RWPE2 (cell line): ENCODE data around the gene ZNF532.

ENCODE experiments used
- ATAC-seq: fragments of 200-7000 bp; cut with Tn5 transposase; 3 replicates; pipeline ENCODE4 v1.9.1; 2021; ENCODE audit warnings: low read depth
- DNase-seq: peaks from one replicate; pipeline ENCODE4 v3.0.0-alpha.2; 2020; ENCODE audit warnings: low spot score
- H3K27ac ChIP-seq: fragments of 450-650 bp; 2 replicates; pipeline ENCODE4 v1.5.1; 2017; ENCODE audit warnings: mild to moderate bottlenecking; ENCODE audit not compliant: poor library complexity, severe bottlenecking
- H3K27me3 ChIP-seq: fragments of 250-450 bp; sonication (Bioruptor Pico); 2 replicates; pipeline ENCODE4 v1.5.1; 2021; ENCODE audit warnings: mild to moderate bottlenecking, moderate library complexity; ENCODE audit not compliant: insufficient read depth, poor library complexity, severe bottlenecking
- H3K36me3 ChIP-seq: fragments of 250-450 bp; sonication (Bioruptor Pico); 2 replicates; pipeline ENCODE4 v1.5.1; 2020; ENCODE audit warnings: low read depth, mild to moderate bottlenecking, moderate library complexity
- H3K4me1 ChIP-seq: fragments of 250-450 bp; sonication (Bioruptor Pico); 2 replicates; pipeline ENCODE4 v1.5.1; 2021; ENCODE audit warnings: mild to moderate bottlenecking, moderate library complexity; ENCODE audit not compliant: insufficient read depth, poor library complexity, severe bottlenecking
- H3K4me3 ChIP-seq: fragments of 250-450 bp; sonication (Bioruptor Pico); 2 replicates; pipeline ENCODE4 v1.5.1; 2021; ENCODE audit warnings: mild to moderate bottlenecking, moderate library complexity; ENCODE audit not compliant: severe bottlenecking
- H3K9me3 ChIP-seq: fragments of 250-450 bp; sonication (Bioruptor Pico); 2 replicates; pipeline ENCODE4 v1.5.1; 2021; ENCODE audit warnings: mild to moderate bottlenecking, moderate library complexity; ENCODE audit not compliant: severe bottlenecking
- TF ChIP-seq, protein P1 (sequence below): fragments of 450-650 bp; IDR thresholded peaks from one replicate; pipeline ENCODE4 v1.5.1; 2017; ENCODE audit warnings: mild to moderate bottlenecking, moderate library complexity; ENCODE audit not compliant: poor library complexity, severe bottlenecking

ZNF532 gene

DNA sequence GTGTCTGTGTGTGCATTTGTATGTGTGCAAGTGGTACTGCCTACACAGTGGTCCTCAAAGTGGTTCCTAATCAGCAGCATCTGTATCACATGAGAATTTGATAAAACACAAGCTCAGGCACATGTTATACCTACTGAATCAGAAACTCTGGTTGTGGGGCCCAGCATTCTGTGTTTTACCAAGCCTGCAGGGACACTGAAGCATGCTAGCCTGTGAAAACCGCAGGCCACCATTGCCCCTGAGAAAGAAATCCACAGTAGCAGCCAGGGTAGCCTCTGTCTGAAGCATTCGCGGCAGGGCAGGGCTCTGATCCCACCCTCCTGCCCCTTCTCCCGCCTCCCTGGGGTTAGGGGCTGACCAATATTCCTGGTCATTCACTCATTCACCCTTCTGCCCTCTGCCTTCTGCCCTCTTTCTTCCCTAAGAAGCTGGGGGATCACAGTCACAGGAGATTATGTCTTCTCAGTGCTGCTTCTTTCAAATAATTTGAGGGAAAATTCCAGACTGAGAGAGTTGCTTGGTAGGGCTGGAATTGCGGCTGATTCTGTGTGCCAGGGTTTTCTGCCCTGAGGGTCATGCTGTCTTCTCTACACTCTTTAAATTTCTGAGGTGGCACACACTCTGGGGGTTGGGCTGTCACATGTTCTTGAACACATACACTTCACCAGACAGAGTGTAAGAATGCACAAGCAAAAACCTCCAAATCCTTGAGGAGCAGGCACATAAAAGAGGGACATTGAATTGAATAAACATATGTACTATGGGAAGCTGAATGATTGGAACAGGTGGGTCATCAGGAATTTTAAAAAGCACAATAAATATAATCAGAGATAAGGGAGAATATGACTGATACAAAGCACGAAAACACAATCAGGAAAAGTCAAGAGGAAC lies 148.4 kb downstream of the ZNF532 start:
- Histone ChIP-seq H3K4me3 (no peak overlapping the region), H3K27ac (no peak overlapping the region), H3K9me3 (no peaks in the 10 kb centered on the region), H3K4me1 (peaks cover 6% of the 10 kb centered on the region), H3K27me3 (no peaks in the 10 kb centered on the region), H3K36me3 (no peaks in the 10 kb centered on the region)
- TF ChIP-seq, protein P1, sequence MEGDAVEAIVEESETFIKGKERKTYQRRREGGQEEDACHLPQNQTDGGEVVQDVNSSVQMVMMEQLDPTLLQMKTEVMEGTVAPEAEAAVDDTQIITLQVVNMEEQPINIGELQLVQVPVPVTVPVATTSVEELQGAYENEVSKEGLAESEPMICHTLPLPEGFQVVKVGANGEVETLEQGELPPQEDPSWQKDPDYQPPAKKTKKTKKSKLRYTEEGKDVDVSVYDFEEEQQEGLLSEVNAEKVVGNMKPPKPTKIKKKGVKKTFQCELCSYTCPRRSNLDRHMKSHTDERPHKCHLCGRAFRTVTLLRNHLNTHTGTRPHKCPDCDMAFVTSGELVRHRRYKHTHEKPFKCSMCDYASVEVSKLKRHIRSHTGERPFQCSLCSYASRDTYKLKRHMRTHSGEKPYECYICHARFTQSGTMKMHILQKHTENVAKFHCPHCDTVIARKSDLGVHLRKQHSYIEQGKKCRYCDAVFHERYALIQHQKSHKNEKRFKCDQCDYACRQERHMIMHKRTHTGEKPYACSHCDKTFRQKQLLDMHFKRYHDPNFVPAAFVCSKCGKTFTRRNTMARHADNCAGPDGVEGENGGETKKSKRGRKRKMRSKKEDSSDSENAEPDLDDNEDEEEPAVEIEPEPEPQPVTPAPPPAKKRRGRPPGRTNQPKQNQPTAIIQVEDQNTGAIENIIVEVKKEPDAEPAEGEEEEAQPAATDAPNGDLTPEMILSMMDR = no peak
- DNase-seq = no peak
- ATAC-seq = no peak

DNA sequence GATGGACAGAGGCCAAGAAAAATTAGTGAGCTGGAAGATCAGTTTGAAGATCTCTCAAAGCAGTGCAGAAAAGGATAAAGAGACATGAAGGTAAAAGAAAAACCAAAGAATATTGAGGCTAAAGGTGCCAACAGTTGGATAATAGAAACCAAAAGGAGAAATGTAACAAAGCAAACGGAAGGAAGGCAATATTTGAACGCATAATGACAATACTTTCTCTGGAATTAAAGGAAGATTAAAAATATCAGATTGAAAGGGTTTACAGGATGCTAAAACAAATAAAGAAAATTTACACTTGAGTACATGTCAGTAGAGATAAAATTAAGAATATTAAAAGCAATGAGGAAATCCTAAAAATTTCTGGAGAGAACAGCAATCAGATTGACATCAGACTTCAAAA lies 149.1 kb downstream of the ZNF532 start:
- no peaks in the 10 kb centered on the region for H3K9me3 ChIP-seq
- no peaks in the 10 kb centered on the region for H3K27me3 ChIP-seq
- H3K4me1 ChIP-seq = peaks cover 5% of the 10 kb centered on the region
- H3K4me3 ChIP-seq = no peak overlapping the region
- TF ChIP-seq, protein P1 = no peak
- H3K27ac ChIP-seq = no peak overlapping the region
- DNase-seq = no peak
- no peaks in the 10 kb centered on the region for H3K36me3 ChIP-seq
- ATAC-seq = no peak

- Histone ChIP-seq H3K27me3 (no peaks in the 10 kb centered on the region), H3K9me3 (no peaks in the 10 kb centered on the region), H3K4me1 (no peaks in the 10 kb centered on the region), H3K4me3 (no peak overlapping the region), H3K36me3 (no peaks in the 10 kb centered on the region), H3K27ac (no peak overlapping the region)
- DNase-seq = no peak
- no peak for ATAC-seq
- TF ChIP-seq, protein P1 = no peak
These were observed 151.0 kb downstream of the ZNF532 start for GRCh38 chr18:59015531-59016152.

DNA sequence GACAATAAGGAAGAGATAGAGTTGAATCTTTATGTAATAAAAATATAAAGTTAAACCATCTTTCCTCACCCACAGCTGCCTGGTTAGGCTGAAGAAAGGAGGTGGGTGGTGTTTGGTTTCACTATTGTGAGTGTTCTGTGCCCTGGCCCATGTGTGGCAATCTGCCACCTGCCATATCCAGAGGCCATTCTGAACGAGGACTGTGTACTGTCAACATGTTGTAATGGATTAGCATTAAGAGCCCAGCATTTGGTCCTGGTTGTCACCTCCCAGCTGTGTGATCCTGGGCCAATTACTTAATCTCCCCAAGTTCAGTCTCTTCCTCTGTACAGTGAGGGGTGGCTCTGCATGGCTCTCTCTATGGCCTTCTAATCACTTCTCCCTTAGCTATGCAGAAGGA lies 156.8 kb downstream of the ZNF532 start:
- Histone ChIP-seq H3K9me3 (no peaks in the 10 kb centered on the region), H3K36me3 (no peaks in the 10 kb centered on the region), H3K4me1 (no peaks in the 10 kb centered on the region), H3K27ac (no peak overlapping the region), H3K27me3 (no peaks in the 10 kb centered on the region), H3K4me3 (no peak overlapping the region)
- no peak for DNase-seq
- TF ChIP-seq, protein P1 = no peak
- no peak for ATAC-seq
